CD4-positive, alpha-beta T cell treated with Interleukin-6 at 100 ng/mL for 8 hours (primary cell): ENCODE results near the gene C10orf71.

Experiments
- DNase-seq: peaks from one replicate; pipeline ENCODE4 v3.0.0-alpha.2; 2020; ENCODE audit warnings: mixed read lengths, low spot score

The C10orf71 gene

DNA sequence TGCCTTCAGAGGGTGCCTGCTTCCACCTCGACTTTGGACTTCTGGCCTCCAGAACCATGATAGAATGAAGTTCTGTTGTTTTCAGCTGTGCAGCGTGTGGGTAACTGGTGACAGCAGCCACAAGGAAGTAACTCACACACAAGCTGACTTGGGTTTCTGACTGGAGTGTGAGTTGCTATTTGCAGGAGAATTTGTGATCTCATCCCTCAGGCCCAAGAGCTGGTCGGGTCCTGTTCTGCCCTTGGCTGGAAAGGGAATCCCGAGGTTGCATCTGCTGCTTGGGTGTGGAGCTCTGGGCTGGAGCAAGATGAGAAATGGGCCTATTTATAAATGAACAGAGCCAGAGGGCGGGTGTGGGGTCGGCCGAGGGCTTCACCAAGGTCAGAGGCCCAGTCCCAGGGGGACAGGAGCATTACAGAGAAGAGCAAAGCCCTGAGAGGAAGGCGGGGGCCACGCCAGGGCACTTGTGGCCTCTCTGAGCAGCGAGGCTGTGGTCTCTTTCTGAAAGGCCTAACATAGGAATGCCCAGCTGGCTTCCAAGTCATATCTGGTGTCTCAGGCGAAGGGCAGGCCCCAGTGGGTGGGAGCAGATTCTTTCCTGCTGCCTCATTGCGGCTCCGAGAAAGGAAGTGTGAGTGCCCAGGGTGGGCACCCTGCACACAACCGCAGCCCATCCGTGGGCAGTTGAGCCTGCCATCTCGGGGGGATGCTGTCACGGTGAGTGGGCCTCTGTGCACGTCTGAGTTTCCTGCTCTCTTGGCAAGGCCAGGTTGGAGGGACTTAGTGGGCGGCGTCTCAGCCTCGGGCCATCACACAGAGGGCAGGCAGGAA lies 26.5 kb upstream of the C10orf71 start:
- no peak for DNase-seq

DNA sequence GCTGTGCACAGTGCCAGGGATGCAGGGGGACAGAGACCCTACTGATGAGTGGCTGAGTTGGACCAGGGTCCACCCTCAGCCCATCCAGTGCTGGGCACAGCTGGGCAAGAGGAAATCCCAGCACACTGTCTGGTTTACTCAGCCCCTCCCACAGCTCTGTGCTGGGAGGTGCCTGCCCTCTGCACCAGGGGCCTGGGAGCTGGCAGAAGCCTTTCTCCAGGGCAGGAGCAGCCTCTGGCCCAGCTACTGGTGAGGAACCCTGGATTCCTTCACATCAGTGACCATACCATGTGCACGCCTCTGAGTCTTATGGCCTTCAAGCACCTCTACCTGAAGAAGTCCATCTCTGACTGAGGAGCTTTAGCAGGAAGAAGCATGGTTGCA lies 25.9 kb upstream of the C10orf71 start:
- no peak for DNase-seq

DNA sequence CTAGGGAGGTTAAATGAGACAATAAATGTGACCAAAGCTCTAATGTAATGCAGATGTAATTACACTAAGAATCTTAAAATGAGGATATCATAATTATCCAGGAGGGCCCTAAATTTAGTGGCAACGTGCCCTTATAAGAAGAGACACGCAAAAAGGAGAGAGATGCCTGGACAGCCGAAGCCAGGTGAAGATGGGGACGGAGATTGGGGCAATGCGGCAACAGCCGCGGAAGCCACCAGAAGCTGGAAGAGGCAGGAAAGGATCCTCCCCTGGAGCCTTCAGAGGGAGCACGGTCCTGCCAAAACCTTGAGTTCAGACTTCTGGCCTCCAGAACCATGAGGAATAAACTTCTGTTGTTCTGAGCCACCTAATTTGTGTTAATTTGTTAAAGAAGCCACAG lies 25.3 kb upstream of the C10orf71 start:
- DNase-seq: no peak

DNA sequence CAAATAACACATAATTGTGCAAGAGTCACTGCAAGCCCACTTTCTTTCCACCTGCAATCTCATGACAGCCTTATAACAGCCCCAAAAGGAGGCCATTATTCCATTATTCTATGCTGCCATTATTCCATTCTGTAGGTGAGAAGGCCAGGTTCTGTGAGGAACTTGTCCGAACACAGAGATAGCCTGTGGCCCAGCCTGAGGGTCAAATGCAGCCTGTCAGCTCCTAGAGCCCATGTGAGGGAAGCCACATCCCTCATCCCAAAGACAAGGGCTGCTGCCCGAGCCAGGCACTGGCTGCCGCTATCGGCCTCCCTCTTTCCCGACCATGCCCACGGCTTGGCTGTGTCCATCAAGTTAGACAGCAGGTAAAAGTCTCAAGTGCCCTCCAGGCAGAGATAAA lies 24.1 kb upstream of the C10orf71 start:
- no peak for DNase-seq

DNA sequence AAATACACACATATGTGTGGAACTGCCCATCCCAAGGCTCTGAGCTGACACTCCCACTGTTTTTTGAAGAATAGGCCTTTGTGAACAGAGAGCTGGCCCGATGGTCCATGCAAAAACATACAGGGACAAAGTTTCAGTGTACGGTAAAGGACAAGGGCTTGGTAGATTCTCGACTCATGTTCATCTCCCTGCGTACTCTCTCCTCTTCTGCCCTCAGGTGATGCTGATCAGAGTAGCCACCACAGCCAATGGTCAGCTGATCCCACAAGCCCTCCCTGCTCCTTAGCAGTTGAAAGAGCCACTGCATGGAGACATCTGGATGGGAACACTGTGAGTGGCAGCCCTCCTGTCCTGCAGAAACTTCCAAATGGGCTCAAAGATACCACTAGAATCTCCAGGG lies 23.1 kb upstream of the C10orf71 start:
- no peak for DNase-seq

DNA sequence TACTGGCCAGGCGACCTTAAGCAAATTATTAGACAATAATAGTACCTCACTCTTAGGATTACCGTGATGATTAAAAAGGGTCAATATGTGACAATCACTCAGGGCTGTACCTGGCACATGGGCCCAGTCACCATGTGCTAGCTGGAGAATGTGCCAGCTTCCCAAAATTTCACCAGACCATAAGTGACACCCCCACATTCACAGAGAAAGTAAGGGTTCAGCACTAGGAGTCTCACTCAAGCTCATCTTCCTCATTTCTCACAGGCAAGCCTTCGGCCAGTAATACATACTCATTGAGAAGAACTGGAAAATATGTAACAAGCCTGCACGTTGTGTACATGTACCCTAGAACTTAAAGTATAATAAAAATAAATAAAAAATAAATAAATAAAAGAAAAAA lies 22.4 kb upstream of the C10orf71 start:
- DNase-seq: no peak

DNA sequence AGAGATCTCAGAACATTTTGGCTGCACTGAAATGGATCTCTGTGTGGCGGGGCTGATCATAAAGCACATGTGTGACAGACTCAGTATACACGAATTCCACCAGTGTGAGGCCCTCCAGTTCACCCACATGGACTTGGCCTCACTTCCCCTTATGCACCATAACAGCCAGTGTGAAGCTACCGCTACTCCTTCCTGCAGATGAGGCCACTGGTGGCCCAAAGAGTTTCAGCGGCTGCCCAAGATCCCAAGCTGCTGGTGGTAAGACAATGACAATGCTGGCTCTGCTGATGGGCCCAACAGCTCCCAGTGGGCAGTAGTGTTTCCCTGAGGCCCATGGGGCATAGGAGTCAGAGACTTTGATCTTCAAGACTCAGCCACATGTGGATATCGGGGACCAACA lies 21.0 kb upstream of the C10orf71 start:
- DNase-seq: no peak

DNA sequence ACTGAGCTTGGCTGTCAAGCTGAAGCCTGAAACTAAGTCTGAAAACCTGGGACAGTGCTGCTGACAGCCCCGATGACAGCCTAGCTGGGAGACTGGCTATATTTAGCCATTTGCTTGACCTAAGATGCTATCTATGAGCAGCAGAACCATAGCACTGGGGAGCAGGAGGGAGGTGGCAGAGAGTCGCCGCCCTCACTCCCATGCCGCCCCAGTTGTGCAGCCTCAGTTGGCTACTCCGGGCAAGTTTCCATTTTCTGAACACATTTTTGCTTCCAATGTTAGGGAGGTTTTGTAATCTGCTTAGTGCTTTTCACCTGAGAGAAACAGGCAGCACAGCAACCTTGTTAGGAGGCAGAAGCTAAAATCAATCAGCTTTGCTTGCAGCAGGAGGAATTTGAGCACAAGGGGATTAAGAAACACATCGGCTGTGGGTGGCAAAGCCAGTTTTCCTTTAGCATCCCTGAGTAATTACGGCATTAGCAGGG lies 20.4 kb upstream of the C10orf71 start:
- no peak for DNase-seq

DNA sequence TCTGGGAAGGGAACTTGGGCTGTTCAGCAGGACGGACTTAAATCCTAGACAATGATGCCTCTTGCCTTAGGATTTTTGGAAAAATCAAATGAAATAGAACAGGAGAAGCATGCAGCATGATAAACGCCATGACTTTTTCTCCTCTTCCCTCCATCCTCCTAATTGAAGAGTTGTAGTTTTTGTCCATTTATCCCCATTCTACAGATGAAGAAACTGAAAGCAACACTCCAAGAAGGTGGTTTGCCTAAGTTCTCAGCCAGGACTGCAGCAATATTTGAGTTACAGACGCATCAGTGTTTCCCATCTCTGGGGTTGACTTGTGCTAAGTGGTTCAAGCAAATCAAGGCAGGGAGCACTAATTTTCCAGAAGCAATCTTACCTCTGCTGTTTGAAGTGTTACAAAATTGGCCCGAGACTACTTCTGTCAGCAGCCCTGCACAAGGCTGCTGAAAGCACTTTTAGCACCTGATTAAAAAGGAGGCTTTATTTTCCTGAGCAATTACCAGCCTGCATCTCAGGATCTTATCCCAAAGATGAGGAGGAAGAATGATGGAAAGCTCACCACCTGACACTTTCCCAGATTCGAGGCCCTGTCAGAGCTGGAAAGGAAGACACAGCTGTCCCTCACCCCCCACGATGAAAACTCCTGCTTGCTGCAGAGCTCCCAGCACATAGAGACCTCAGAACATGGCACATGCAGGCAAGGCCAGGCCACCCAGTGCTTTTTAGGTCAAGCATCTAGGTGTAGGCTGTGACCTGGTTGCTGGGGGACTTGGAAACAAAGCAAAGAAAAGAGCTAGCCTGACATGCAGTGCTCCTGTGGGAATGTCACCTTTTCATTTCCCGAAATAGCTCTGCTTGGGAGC lies 19.7 kb upstream of the C10orf71 start:
- DNase-seq: no peak

DNA sequence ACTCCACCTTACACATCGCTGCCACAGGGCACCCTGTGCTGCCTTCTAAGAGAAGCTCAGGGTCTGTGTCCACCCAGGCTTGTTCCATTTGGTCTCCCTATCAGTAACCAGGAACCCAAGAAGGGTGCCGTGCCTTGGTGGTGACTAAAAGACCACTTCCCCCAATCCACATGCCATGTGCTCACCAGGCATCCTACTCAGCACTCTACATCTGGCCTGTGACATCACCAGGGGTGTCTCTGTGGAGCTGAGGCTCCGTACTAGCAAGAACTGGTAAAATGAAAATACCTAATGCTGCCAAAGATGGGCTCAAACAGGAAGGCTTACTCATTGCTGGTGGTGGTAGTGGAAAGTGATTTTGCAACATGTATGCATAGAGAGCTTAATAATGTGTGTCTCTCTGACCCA lies 19.0 kb upstream of the C10orf71 start:
- no peak for DNase-seq

DNA sequence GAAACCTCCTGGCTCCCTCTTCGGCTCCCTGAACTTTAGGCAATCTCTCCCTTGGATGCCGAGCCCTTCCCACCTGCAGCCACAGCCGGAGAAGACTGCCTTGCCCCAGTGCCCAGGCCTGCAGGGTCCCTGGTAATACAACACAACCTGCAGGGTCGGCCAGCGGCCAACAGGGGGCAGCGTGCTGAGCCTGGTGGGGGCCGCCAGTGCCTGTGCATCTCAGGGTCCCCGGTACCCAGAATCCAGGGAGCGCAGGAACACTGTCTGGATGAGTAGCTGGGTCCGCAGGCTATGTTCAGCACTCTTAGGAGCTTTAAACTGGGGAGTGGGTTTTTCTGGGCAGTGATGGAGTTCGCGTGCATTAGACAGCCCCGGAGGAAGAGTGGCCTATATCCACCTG lies 17.5 kb upstream of the C10orf71 start:
- DNase-seq: no peak

DNA sequence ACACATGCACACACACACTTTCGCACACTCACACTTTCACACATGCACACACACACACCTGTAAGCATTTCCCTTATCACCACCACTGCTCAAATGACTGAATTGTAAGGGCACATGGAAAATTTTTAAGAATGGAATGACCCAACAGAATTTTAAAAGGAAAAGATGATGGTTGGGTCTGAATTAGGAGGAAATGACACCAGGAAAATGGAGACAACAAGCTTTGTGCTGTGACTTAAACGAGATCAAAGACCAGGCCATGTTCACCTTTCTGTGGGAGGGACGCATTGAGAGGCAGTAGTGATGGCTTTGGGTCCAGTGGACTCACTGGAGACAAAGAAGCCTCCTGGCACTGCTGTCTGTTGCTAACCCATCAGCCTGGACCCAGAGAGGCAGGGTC lies 16.7 kb upstream of the C10orf71 start:
- DNase-seq: no peak

DNA sequence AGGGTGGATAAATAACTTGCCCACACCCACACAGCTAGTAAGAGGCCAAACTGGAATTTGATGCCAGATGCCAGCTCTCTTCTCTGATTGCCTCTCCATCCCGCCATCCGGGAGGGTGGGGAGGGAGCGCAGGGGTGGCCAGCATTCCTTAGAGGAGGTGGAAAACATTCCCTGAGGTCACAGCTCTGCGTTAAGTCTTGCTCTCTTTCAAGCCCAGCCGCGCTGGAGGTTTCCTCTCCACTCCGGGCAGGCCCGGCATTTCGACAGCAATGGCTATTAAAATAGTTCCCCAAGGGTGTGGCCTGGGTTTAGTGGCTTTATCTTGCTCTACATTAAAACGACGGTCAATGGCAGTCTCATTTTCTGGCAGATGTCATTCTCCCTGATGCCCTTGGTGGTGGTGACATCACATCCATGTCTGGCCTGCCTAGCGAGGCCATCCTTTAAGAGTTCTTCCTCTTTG lies 16.1 kb upstream of the C10orf71 start:
- no peak for DNase-seq

DNA sequence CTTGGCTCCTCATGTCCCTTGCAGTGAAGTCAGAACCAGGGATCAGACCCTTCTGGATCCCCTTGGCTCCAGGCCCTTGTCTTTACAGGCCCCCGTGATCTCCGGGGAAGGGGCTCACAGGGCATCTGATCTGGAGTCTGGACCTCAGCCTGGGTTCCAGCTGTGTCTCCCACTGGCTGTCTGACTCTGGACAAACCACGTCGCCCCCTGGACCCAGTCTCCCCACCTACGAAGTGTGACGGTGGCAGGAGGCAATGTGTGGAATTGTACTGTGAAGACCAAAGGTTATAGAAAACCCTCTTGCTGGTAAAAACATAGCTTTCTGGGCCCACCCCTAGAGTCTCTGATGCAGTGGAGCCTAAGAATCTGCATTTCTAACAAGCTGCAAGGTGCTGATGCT lies 15.5 kb upstream of the C10orf71 start:
- no peak for DNase-seq

DNA sequence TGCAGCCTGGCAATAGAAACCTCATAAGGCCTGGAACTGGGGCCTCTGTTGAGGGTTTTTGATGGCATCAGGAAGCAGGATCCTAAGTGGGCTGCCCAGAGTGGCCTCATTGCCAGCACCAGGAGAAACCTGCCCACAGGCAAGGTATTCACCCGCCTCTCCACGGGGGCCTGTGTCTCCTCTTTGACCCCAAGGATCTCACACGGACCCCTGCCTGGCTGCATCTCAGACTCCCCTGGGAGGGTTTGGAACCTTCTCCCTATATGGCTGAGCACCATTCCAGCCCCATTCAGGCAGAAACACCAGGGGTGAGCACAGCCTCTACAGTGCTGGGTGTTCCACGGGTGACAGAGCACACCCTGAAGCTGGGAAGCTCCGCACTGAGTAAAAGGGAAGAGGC lies 14.6 kb upstream of the C10orf71 start:
- no peak for DNase-seq

DNA sequence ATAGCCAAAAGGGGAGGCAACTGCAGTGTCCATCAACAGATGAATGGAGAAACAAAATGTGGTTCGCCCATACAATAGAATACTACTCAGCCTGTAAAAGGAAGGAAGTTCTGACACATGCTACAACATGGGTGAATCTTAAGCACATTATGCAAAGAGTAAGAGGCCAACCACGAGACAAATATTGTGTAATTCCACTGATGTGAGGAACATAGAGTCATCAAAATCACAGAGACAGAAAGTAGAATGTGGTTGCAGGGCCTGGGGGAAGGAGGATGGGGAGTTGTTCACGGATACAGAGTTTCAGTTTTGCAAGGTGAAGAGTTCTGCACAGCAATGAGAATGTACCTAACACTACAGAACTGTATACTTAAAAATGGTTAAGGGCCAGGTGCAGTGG lies 13.7 kb upstream of the C10orf71 start:
- DNase-seq: no peak

DNA sequence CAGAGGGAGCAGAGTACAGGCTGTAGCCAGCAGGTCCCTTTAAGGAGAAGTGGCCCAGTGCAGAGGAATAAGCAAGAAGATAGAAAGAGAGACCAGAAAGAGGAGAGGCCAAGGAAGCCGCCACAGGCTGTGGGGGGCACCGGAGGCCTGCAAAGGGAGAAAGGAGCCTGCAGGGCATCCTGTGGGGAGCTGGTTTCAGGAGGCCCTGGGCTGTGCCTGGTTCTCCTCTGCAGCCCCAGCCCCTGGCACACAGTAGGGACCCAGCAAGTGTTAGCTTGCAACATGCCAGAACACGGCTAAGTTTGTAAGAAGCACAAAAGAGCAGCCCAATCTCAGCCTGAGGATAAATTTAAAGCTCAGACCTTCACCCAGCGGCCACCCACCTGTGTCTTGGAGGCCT lies 12.3 kb upstream of the C10orf71 start:
- no peak for DNase-seq

DNA sequence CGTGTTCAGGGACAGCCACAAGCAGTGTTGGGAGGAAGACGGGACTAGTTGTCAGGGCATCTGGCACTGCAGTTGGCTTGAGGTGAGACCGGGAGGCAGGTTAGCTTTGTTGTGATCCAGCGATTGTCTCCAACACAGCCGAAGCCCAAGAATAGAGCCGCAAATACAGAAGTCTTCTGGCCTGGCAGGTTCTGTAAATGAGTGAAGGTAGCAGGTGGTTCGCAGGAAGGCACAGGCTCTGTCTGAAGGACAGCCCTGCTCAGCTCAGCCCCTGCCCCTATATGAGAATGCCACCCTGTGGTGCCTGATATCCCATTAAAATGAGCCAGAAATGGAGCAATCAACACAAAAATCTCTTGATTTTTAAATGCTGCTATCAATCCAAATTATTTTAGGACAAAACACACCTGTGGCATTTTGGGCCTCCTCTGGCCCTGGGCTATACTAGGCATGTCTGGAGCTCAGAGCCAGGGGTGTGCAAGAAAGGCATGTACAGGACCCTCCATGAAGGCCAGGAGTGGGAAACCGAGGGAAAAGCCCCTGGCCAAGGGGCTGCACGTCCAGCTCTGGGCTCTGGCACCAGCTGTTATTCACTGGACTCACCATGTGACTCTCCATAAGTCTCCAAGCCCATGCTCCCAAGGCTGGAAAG lies 11.2 kb upstream of the C10orf71 start:
- DNase-seq: no peak

DNA sequence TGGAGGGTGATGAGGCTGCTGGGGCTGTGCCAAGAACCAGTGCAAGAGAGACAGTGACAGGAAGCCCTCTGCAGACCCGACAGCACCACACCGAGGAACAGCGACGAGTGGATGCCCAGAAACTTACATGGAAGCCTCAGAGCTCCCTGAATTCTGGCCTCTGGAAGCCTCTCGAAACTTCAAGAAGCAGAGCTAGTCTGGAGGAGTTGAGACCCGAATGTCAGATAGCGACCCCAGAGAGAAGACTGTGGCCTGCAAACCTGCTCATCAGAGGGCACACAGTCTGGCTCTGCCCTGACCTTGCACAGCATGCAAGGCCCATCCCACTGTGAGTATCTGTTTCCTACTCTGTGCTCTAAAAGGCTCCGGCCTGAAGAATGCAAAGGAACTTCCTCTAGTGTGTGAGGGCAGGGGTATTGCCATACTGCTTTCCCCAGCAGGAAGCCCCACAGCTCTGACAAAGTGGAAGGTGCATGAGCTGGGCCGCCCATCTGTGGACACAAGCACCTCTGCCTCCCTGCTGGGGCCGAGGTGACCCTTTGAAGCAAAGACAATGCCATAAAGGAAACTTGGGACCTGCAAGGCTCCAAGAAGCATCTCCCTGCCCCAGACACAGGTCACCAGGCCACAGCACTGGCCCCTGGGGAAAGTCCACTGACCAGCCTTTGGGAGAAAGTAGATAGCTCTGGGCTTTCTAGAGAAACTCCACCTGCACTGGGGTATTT lies 10.5 kb upstream of the C10orf71 start:
- DNase-seq: no peak

DNA sequence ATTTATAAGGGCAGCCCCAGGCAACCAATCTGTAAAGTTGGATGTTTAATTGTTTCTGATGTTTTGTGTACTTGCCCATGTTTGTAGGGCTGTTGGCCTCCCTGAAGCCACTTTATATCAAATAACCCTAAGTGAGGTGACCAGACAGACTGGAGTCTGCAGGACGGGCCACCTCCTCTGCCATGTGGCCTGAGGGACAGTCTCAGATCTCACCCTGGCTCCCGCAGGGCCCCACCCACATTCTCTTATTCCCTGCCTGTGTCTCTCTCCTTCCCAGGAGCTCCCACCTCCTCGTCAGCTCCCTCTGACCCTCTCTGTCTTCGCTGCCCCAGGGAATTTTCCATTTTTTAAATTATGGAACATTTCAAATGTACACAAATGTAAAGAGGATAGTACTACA lies 9.5 kb upstream of the C10orf71 start:
- no peak for DNase-seq

DNA sequence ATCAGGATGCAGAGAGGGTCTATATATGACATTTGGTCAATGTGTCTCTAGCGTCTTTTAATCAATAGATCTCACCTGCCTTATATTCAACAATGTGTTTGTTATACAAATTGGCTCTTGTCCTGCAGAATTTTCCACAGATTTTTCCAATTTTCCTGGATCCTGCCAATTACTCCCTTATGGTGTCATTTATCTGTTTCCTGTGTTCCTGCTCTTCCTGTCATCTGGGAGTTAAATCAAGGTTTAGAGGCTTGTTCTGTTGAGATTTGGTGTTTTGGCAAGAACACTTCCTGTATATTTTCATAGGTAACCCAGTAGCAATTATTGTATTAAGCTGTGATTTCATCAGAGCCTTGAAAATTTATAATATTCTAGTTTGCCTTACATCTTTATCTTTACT lies 8.8 kb upstream of the C10orf71 start:
- DNase-seq: no peak

DNA sequence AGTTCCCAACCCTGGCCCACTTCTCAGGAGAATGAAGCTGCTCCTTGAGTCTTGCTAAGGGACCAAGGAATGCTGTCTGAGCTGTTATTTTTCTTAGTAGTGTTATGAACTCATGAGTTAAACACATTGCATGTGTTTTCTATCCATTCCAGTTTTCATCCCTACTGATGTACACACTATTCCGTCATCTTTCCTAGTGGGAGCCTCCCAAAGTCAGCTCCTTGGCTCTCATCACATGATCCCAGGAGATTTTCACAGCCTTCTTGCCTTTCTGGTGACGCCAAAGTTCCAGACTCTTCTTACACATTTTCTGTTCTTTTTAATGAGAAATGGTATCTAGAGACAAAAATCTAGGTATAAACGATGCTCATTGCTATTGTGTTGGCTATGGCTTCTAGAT lies 8.4 kb upstream of the C10orf71 start:
- no peak for DNase-seq
